ENCODE data around the gene ADGRV1. TPM values are rescaled to one million over a fixed set of nuclear protein-coding genes. Genes with fewer than 3 reads are reported as not detected.

ADGRV1 gene
- total RNA-seq, 1 donor from 2014 or later: 0.99 TPM

DNA sequence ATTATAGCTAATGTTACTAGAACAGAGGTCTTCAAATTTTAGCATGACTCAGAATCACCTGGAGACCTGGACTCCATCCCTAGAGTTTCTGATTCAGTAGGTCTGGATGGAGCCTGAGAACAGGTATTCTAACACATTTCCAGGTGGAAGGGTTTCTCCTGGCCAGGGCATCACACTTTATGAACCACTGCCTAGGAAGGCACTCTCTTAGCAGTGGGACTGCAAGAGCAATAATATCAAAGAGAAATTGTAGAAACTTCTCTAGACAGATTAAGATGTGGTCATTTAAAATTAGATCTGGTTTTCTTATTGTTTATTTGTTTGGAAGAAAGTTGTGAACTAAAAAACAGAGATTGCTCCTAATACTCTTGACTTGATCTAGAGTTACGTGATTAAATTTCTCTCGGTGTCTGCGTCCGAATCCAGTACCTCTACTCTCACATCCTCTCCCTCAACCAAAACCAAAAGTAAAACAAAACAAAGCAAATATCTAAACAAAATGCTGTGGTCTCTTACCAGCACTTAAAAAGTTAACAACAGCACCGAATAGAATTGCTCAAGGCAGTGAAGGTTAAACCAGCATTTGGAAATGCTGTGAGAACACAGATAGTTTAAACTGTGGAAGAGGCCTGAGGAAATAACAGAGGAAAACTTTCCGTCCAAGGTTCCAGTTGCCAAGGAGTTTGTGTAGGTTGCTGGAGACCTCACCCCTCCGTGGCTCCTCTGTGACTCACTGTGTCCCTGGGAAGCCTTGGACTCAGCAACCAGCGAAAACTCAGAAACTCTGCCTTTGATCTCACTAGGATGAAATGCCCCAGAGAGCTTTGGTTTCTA, 631.1 kb downstream of the ADGRV1 start:
- Mint-ChIP-seq H3K4me3 (ENCODE audit: unreplicated experiment) (peak overlapping the region; percentile 5), H3K4me1 (ENCODE audit: unreplicated experiment) (peaks cover 18% of the 10 kb centered on the region), H3K36me3 (ENCODE audit: unreplicated experiment) (no peaks in the 10 kb centered on the region), H3K9me3 (ENCODE audit: unreplicated experiment) (no peaks in the 10 kb centered on the region), H3K27ac (ENCODE audit: unreplicated experiment) (peak overlapping the region; percentile 85), H3K27me3 (ENCODE audit: unreplicated experiment) (no peaks in the 10 kb centered on the region)
- TF ChIP-seq, protein P1, sequence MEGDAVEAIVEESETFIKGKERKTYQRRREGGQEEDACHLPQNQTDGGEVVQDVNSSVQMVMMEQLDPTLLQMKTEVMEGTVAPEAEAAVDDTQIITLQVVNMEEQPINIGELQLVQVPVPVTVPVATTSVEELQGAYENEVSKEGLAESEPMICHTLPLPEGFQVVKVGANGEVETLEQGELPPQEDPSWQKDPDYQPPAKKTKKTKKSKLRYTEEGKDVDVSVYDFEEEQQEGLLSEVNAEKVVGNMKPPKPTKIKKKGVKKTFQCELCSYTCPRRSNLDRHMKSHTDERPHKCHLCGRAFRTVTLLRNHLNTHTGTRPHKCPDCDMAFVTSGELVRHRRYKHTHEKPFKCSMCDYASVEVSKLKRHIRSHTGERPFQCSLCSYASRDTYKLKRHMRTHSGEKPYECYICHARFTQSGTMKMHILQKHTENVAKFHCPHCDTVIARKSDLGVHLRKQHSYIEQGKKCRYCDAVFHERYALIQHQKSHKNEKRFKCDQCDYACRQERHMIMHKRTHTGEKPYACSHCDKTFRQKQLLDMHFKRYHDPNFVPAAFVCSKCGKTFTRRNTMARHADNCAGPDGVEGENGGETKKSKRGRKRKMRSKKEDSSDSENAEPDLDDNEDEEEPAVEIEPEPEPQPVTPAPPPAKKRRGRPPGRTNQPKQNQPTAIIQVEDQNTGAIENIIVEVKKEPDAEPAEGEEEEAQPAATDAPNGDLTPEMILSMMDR (IDR thresholded peaks at IDR 0.05): no peak
- DNase-seq (ENCODE audit: extremely low spot score, unreplicated experiment): no peak

DNA sequence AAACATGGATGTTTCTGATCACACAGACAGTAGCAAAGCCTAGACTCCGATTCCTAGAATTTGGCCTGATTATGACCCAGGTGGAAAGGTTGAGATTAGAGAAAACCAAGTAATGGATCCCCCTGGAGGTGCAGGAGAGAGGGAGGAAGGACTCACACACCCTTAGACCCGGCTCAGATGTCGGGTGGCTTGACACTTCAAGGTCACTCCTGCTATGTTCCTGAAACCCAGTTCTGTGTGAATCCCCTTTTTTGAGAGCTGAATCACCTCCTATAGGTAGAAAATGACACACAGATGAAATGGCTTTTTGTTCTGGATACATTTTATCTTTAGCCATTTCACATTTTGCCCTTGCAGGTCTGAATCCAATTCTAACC, 631.7 kb downstream of the ADGRV1 start:
- H3K27me3 Mint-ChIP-seq (ENCODE audit: unreplicated experiment): no peaks in the 10 kb centered on the region
- peaks cover 18% of the 10 kb centered on the region for H3K4me1 Mint-ChIP-seq (ENCODE audit: unreplicated experiment)
- H3K36me3 Mint-ChIP-seq (ENCODE audit: unreplicated experiment): no peaks in the 10 kb centered on the region
- no peaks in the 10 kb centered on the region for H3K9me3 Mint-ChIP-seq (ENCODE audit: unreplicated experiment)
- H3K27ac Mint-ChIP-seq (ENCODE audit: unreplicated experiment): peak overlapping the region; percentile 85
- TF ChIP-seq, protein P1 (IDR thresholded peaks at IDR 0.05): no peak
- H3K4me3 Mint-ChIP-seq (ENCODE audit: unreplicated experiment): peak overlapping the region; percentile 1
- DNase-seq (ENCODE audit: extremely low spot score, unreplicated experiment): no peak

DNA sequence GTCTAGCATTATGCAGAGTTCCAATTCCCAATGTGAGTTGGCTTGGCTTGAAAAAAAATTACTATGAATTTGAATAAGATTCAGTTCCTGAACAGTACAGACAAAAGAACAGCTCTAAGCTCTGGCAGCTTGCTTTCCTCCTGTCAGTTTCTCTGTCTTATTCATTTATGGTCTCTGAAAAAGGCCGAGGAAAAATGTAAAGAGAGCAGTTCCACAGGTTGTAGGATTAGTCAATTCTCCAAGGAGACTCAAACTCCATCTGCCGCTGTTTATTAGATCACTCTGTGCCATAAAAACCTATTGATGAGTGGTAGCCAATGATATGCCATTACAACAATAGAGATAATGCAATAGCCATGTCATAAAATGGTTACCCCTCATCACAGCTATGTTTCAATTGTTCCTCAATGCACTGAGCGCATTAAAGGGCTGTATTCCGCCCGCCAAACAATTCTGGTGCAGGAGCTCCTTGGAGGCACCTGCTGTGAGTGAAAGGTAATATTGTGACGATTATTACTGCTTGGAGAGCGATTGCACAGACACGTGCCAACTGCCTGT, 636.3 kb downstream of the ADGRV1 start:
- Mint-ChIP-seq H3K36me3 (ENCODE audit: unreplicated experiment) (no peaks in the 10 kb centered on the region), H3K4me1 (ENCODE audit: unreplicated experiment) (peaks cover 10% of the 10 kb centered on the region), H3K4me3 (ENCODE audit: unreplicated experiment) (no peak overlapping the region), H3K9me3 (ENCODE audit: unreplicated experiment) (no peaks in the 10 kb centered on the region), H3K27me3 (ENCODE audit: unreplicated experiment) (no peaks in the 10 kb centered on the region), H3K27ac (ENCODE audit: unreplicated experiment) (no peak overlapping the region)
- DNase-seq (ENCODE audit: extremely low spot score, unreplicated experiment): no peak
- TF ChIP-seq, protein P1 (IDR thresholded peaks at IDR 0.05): no peak

DNA sequence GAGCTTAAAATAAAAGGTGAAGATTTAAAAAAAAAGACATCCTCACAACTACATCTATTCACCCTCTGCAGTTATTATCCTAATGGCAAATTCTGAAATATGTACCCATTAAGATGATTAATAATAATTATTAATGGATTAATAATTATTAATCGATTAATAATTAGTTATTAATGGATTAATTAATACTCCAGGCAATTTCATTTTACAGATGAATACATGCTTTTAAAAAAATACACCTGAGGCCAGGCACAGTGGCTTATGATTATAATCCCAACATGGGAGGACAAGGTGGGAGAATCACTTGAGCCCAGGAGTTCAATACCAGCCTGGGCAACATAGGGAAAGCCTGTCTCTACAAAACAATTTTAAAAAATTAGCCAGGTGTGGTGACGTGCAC, 642.1 kb downstream of the ADGRV1 start:
- Mint-ChIP-seq H3K36me3 (ENCODE audit: unreplicated experiment) (no peaks in the 10 kb centered on the region), H3K9me3 (ENCODE audit: unreplicated experiment) (no peaks in the 10 kb centered on the region), H3K27me3 (ENCODE audit: unreplicated experiment) (no peaks in the 10 kb centered on the region), H3K4me3 (ENCODE audit: unreplicated experiment) (no peak overlapping the region), H3K27ac (ENCODE audit: unreplicated experiment) (no peak overlapping the region), H3K4me1 (ENCODE audit: unreplicated experiment) (no peaks in the 10 kb centered on the region)
- TF ChIP-seq, protein P1 (IDR thresholded peaks at IDR 0.05): no peak
- DNase-seq (ENCODE audit: extremely low spot score, unreplicated experiment): no peak

DNA sequence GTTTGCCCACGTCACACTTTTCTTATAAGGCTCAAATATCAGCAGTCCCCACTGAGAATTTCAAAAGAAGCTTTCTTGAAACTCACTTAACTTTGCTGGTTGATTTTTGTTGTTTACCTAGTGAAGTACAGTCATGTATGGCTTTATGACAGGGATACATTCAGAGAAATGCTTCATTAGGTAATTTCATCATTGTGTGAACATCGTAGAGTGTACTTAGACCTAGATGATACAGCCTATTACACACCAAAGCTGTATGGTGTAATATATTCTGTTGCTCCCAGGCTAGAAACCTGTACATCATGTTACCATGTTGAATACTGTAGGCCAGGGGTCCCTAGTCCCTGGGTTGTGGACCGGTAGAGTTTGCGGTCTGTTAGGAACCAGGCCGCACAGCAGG, 647.5 kb downstream of the ADGRV1 start:
- DNase-seq (ENCODE audit: extremely low spot score, unreplicated experiment): no peak
- H3K4me3 Mint-ChIP-seq (ENCODE audit: unreplicated experiment): no peak overlapping the region
- no peaks in the 10 kb centered on the region for H3K4me1 Mint-ChIP-seq (ENCODE audit: unreplicated experiment)
- H3K9me3 Mint-ChIP-seq (ENCODE audit: unreplicated experiment): no peaks in the 10 kb centered on the region
- TF ChIP-seq, protein P1 (IDR thresholded peaks at IDR 0.05): no peak
- H3K27me3 Mint-ChIP-seq (ENCODE audit: unreplicated experiment): no peaks in the 10 kb centered on the region
- H3K27ac Mint-ChIP-seq (ENCODE audit: unreplicated experiment): no peak overlapping the region
- no peaks in the 10 kb centered on the region for H3K36me3 Mint-ChIP-seq (ENCODE audit: unreplicated experiment)
